ENCODE results near the gene SUPT3H.

SUPT3H gene

DNA sequence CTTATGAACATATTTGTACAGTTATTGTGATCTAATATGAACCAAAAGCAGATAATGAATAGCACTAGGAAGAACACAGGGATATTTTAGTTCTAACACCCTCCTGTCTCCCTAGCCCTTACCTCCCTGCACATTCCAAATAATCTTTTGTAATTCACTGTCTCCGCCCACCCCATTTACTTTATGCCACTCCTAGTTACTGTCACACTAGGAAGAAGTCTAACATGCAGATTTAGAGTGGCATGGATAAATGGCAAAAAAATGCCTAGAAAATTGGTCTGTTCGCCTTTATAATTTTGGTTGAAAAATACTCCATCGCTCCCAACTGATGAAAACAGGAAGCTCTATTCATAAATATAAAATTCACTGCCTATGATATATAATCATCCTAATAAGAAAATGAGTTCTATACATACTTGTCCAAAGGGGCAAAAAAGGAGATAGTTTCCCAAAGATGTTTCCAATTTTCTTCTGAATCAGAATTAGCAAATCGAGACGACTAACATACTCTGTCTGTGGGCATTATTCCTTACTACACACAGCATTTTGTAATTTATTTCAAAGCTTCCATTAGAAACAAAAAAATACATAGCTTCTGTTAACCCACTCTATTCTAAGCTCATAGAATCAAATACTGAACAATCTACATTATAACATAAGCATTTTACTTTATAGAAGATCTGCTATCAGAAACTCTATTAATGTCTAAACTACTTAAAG, 50.9 kb downstream of the SUPT3H start:
- H3K27ac ChIP-seq (ENCODE audit: insufficient read depth in 1 of 2, low read depth in 1 of 2, low read length in 2 of 2, poor library complexity in 1 of 2, severe bottlenecking in 2 of 2), result peak overlapping the region; percentile 51 to 71
- peak in 2 of 3 donors; percentile 16 to 42 for DNase-seq
- H3K36me3 ChIP-seq (ENCODE audit: control insufficient read depth in 4 of 4, insufficient read depth in 4 of 4, low read length in 3 of 4), result no peaks in the 10 kb centered on the region
- H3K27me3 ChIP-seq (replicated peaks in 2 of 5; ENCODE audit: control insufficient read depth in 4 of 5, insufficient read depth in 5 of 5, low read length in 4 of 5), result no peaks in the 10 kb centered on the region
- peak overlapping the region in 1 of 7 experiments; percentile 29 for H3K4me3 ChIP-seq (ENCODE audit: control insufficient read depth in 1 of 7, extremely low read depth in 1 of 7, insufficient read depth in 4 of 7, low read depth in 2 of 7, low read length in 6 of 7)
- WGBS (ENCODE audit: insufficient coverage), result 11% methylated on average over 2 of the region's 5 CpGs
- no peaks in the 10 kb centered on the region for H3K9me3 ChIP-seq (ENCODE audit: control extremely low read depth in 1 of 5, control insufficient read depth in 4 of 5, insufficient read depth in 2 of 5, low read depth in 1 of 5, low read length in 4 of 5)
- ChIA-PET CTCF (interaction anchor here (1.1 to 3.9 kb wide), 2 partner anchors 11 to 596 kb away, joined by 4 to 12 read pairs; no protein-coding TSS in a partner anchor), POLR2A (interaction anchor here (0.7 kb wide), 1 partner anchor 24 kb away, joined by 3 read pairs; no protein-coding TSS in a partner anchor)
- H3K4me1 ChIP-seq (ENCODE audit: control extremely low read depth in 1 of 4, control insufficient read depth in 4 of 4, insufficient read depth in 4 of 4, low read length in 3 of 4), result peaks cover 12 to 68% (median 23%) of the 10 kb centered on the region in 4 experiments

GRCh38 chr6:45323656-45324224, 54.0 kb downstream of the SUPT3H start:
- 0% methylated on average over 1 of the region's 3 CpGs for WGBS (ENCODE audit: insufficient coverage)
- POLR2A ChIA-PET, result interaction anchor here (0.7 kb wide), 1 partner anchor 296 kb away, joined by 3 read pairs; no protein-coding TSS in a partner anchor
- peak; percentile 54 to 90 (median 81) for DNase-seq
- CTCF ChIA-PET, result interaction anchor here (0.9 to 1.2 kb wide), 2 partner anchors 36 to 668 kb away, joined by 3 read pairs; no protein-coding TSS in a partner anchor
- peak overlapping the region in 5 of 7 experiments; percentile 29 to 75 (median 43) for H3K4me3 ChIP-seq (ENCODE audit: control insufficient read depth in 1 of 7, extremely low read depth in 1 of 7, insufficient read depth in 4 of 7, low read depth in 2 of 7, low read length in 6 of 7)
- H3K36me3 ChIP-seq (ENCODE audit: control insufficient read depth in 4 of 4, insufficient read depth in 4 of 4, low read length in 3 of 4), result no peaks in the 10 kb centered on the region
- H3K4me1 ChIP-seq (ENCODE audit: control extremely low read depth in 1 of 4, control insufficient read depth in 4 of 4, insufficient read depth in 4 of 4, low read length in 3 of 4), result peaks cover 12 to 53% (median 21%) of the 10 kb centered on the region in 4 experiments
- H3K27ac ChIP-seq (ENCODE audit: insufficient read depth in 1 of 2, low read depth in 1 of 2, low read length in 2 of 2, poor library complexity in 1 of 2, severe bottlenecking in 2 of 2), result peak overlapping the region; percentile 73 to 80
- H3K27me3 ChIP-seq (replicated peaks in 2 of 5; ENCODE audit: control insufficient read depth in 4 of 5, insufficient read depth in 5 of 5, low read length in 4 of 5), result no peaks in the 10 kb centered on the region
- H3K9me3 ChIP-seq (ENCODE audit: control extremely low read depth in 1 of 5, control insufficient read depth in 4 of 5, insufficient read depth in 2 of 5, low read depth in 1 of 5, low read length in 4 of 5), result no peaks in the 10 kb centered on the region

- no peaks in the 10 kb centered on the region for H3K36me3 ChIP-seq (ENCODE audit: control insufficient read depth in 4 of 4, insufficient read depth in 4 of 4, low read length in 3 of 4)
- CTCF ChIA-PET, result no interaction called here
- no peak overlapping the region for H3K27ac ChIP-seq (ENCODE audit: insufficient read depth in 1 of 2, low read depth in 1 of 2, low read length in 2 of 2, poor library complexity in 1 of 2, severe bottlenecking in 2 of 2)
- no peaks in the 10 kb centered on the region for H3K27me3 ChIP-seq (replicated peaks in 2 of 5; ENCODE audit: control insufficient read depth in 4 of 5, insufficient read depth in 5 of 5, low read length in 4 of 5)
- H3K9me3 ChIP-seq (ENCODE audit: control extremely low read depth in 1 of 5, control insufficient read depth in 4 of 5, insufficient read depth in 2 of 5, low read depth in 1 of 5, low read length in 4 of 5), result no peaks in the 10 kb centered on the region
- H3K4me3 ChIP-seq (ENCODE audit: control insufficient read depth in 1 of 7, extremely low read depth in 1 of 7, insufficient read depth in 4 of 7, low read depth in 2 of 7, low read length in 6 of 7), result no peak overlapping the region
- peaks cover 6 to 31% (median 11%) of the 10 kb centered on the region in 4 experiments for H3K4me1 ChIP-seq (ENCODE audit: control extremely low read depth in 1 of 4, control insufficient read depth in 4 of 4, insufficient read depth in 4 of 4, low read length in 3 of 4)
- DNase-seq, result peak in 1 of 3 donors; percentile 40
- POLR2A ChIA-PET, result no interaction called here
- 100% methylated on average over 2 of the region's 4 CpGs for WGBS (ENCODE audit: insufficient coverage)
Measured at GRCh38 chr6:45320349-45320748, 57.4 kb downstream of the SUPT3H start.

GRCh38 chr6:45314146-45314545, 63.6 kb downstream of the SUPT3H start:
- DNase-seq, result peak in 2 of 3 donors; percentile 48 to 66
- POLR2A ChIA-PET, result no interaction called here

GRCh38 chr6:45310118-45310788, 67.5 kb downstream of the SUPT3H start:
- Histone ChIP-seq H3K9me3 (ENCODE audit: control extremely low read depth in 1 of 5, control insufficient read depth in 4 of 5, insufficient read depth in 2 of 5, low read depth in 1 of 5, low read length in 4 of 5) (peaks cover 0 to 11% (median 2%) of the 10 kb centered on the region in 5 experiments), H3K36me3 (ENCODE audit: control insufficient read depth in 4 of 4, insufficient read depth in 4 of 4, low read length in 3 of 4) (peaks cover 0 to 5% (median 0%) of the 10 kb centered on the region in 4 experiments), H3K27me3 (replicated peaks in 2 of 5; ENCODE audit: control insufficient read depth in 4 of 5, insufficient read depth in 5 of 5, low read length in 4 of 5) (no peaks in the 10 kb centered on the region), H3K4me1 (ENCODE audit: control extremely low read depth in 1 of 4, control insufficient read depth in 4 of 4, insufficient read depth in 4 of 4, low read length in 3 of 4) (peaks cover 0 to 12% (median 12%) of the 10 kb centered on the region in 4 experiments), H3K4me3 (ENCODE audit: control insufficient read depth in 1 of 7, extremely low read depth in 1 of 7, insufficient read depth in 4 of 7, low read depth in 2 of 7, low read length in 6 of 7) (peak overlapping the region in 4 of 7 experiments; percentile 1 to 38 (median 27)), H3K27ac (ENCODE audit: insufficient read depth in 1 of 2, low read depth in 1 of 2, low read length in 2 of 2, poor library complexity in 1 of 2, severe bottlenecking in 2 of 2) (no peak overlapping the region)
- DNase-seq, result peak in 2 of 3 donors; percentile 73 to 82
- 64% methylated on average over 2 of the region's 7 CpGs for WGBS (ENCODE audit: insufficient coverage)
- ChIA-PET CTCF (interaction anchor here (0.6 to 1.3 kb wide), 3 partner anchors 9 to 907 kb away, joined by 3 to 4 read pairs (median 3); no protein-coding TSS in a partner anchor), POLR2A (interaction anchor here (0.6 kb wide), 1 partner anchor 394 kb away, joined by 3 read pairs; no protein-coding TSS in a partner anchor)

More at GRCh38 chr6:45314146-45314545, 63.6 kb downstream of the SUPT3H start:
- Histone ChIP-seq H3K4me3 (ENCODE audit: control insufficient read depth in 1 of 7, extremely low read depth in 1 of 7, insufficient read depth in 4 of 7, low read depth in 2 of 7, low read length in 6 of 7) (no peak overlapping the region), H3K4me1 (ENCODE audit: control extremely low read depth in 1 of 4, control insufficient read depth in 4 of 4, insufficient read depth in 4 of 4, low read length in 3 of 4) (peaks cover 0 to 12% (median 12%) of the 10 kb centered on the region in 4 experiments), H3K9me3 (ENCODE audit: control extremely low read depth in 1 of 5, control insufficient read depth in 4 of 5, insufficient read depth in 2 of 5, low read depth in 1 of 5, low read length in 4 of 5) (peaks cover 0 to 5% (median 2%) of the 10 kb centered on the region in 5 experiments), H3K27ac (ENCODE audit: insufficient read depth in 1 of 2, low read depth in 1 of 2, low read length in 2 of 2, poor library complexity in 1 of 2, severe bottlenecking in 2 of 2) (no peak overlapping the region), H3K36me3 (ENCODE audit: control insufficient read depth in 4 of 4, insufficient read depth in 4 of 4, low read length in 3 of 4) (no peaks in the 10 kb centered on the region), H3K27me3 (replicated peaks in 2 of 5; ENCODE audit: control insufficient read depth in 4 of 5, insufficient read depth in 5 of 5, low read length in 4 of 5) (no peaks in the 10 kb centered on the region)
- CTCF ChIA-PET, result no interaction called here
- WGBS (ENCODE audit: insufficient coverage), result 73% methylated on average over 3 of the region's 5 CpGs

- DNase-seq, result no peak
- Histone ChIP-seq H3K27me3 (replicated peaks in 2 of 5; ENCODE audit: control insufficient read depth in 4 of 5, insufficient read depth in 5 of 5, low read length in 4 of 5) (no peaks in the 10 kb centered on the region), H3K27ac (ENCODE audit: insufficient read depth in 1 of 2, low read depth in 1 of 2, low read length in 2 of 2, poor library complexity in 1 of 2, severe bottlenecking in 2 of 2) (no peak overlapping the region), H3K36me3 (ENCODE audit: control insufficient read depth in 4 of 4, insufficient read depth in 4 of 4, low read length in 3 of 4) (peaks cover 0 to 5% (median 0%) of the 10 kb centered on the region in 4 experiments), H3K9me3 (ENCODE audit: control extremely low read depth in 1 of 5, control insufficient read depth in 4 of 5, insufficient read depth in 2 of 5, low read depth in 1 of 5, low read length in 4 of 5) (peaks cover 0 to 12% (median 2%) of the 10 kb centered on the region in 5 experiments), H3K4me1 (ENCODE audit: control extremely low read depth in 1 of 4, control insufficient read depth in 4 of 4, insufficient read depth in 4 of 4, low read length in 3 of 4) (peaks cover 0 to 11% (median 9%) of the 10 kb centered on the region in 4 experiments), H3K4me3 (ENCODE audit: control insufficient read depth in 1 of 7, extremely low read depth in 1 of 7, insufficient read depth in 4 of 7, low read depth in 2 of 7, low read length in 6 of 7) (no peak overlapping the region)
- WGBS (ENCODE audit: insufficient coverage), result 100% methylated on average over 1 of the region's 1 CpG
- CTCF ChIA-PET, result no interaction called here
- POLR2A ChIA-PET, result no interaction called here
Measured at GRCh38 chr6:45305546-45305945, 72.2 kb downstream of the SUPT3H start.

Data from common myeloid progenitor, CD34-positive (primary cell).